Right lobe of liver (tissue), 6 donors: ENCODE data around the gene CAD. TPM values are rescaled to one million over a fixed set of nuclear protein-coding genes. Genes with fewer than 3 reads are reported as not detected.

Experiments used
- ATAC-seq, 4 donors: fragments of 200-7000 bp; cut with Tn5 transposase; one replicate each; pipeline ENCODE4 v1.9.1; 2020; ENCODE audit warnings: mild to moderate bottlenecking in 4 of 4, moderate library complexity in 4 of 4
- DNase-seq, 3 donors: peaks; one replicate each; pipeline ENCODE4 v3.0.0-alpha.2; 2020
- H3K27ac ChIP-seq, 3 donors: fragments of 200-600 bp; one replicate each; pipeline ENCODE4 v1.8.0; 2022
- H3K27me3 ChIP-seq, 2 donors: fragments of 200-600 bp; one replicate each; pipeline ENCODE4 v1.8.0; 2022
- H3K36me3 ChIP-seq, 4 donors: fragments of 200-600 bp; sonication (generic) in 1 of 4; one replicate each; pipeline versions ENCODE4 v1.5.1 to v1.8.0; 2017 to 2022; ENCODE audit warnings: control low read depth in 1 of 4
- H3K4me1 ChIP-seq, 4 donors: fragments of 200-600 bp; sonication (generic) in 1 of 4; one replicate each; pipeline versions ENCODE4 v1.5.1 to v1.8.0; 2017 to 2022; ENCODE audit warnings: control low read depth in 1 of 4
- H3K4me3 ChIP-seq, 3 donors: fragments of 200-600 bp; one replicate each; pipeline ENCODE4 v1.8.0; 2022
- H3K9me3 ChIP-seq, 4 donors: fragments of 200-600 bp; sonication (generic) in 1 of 4; one replicate each; pipeline versions ENCODE4 v1.5.1 to v1.8.0; 2017 to 2022; ENCODE audit warnings: control low read depth in 1 of 4
- POLR2A ChIP-seq: fragments of 450-650 bp; IDR thresholded peaks from one replicate; pipeline ENCODE4 v1.6.1; 2017; ENCODE audit warnings: antibody characterized with exemption, mild to moderate bottlenecking
- WGBS: methylation state at CpG from one replicate; pipeline ENCODE4 v1.1.6; 2018; ENCODE audit warnings: low coverage, low lambda C conversion rate; ENCODE audit not compliant: insufficient coverage; ENCODE audit errors: missing lambda C conversion rate; 5-methylcytosine and 5-hydroxymethylcytosine counted together
- intact Hi-C, 2 donors: fragments of 100-400 bp; cut with DNase I; formaldehyde crosslinking; loops; one replicate each; pipeline versions ENCODE4 v1.11.2 to v1.14.1; 2022
- total RNA-seq, 6 experiments: library from RNA; depleted of rRNA in 2 of 6; stranded (reverse); fragments of >200 nt in 2 of 6; fragmentation: NEBNext Ultra II Directional in 3 of 6; extraction: Animal tissue kit (Norgen Biotek cat#: 25700) in 3 of 6; gene quantifications; one replicate each; pipeline versions ENCODE4 v1.1.0 to v1.2.4, GENCODE V29; 2016 to 2023
- TF ChIP-seq, protein P1 (sequence below), 4 donors: fragments of 200-600 bp in 3 of 4; fragments of 450-650 bp in 1 of 4; IDR thresholded peaks; one replicate each; pipeline versions ENCODE4 v1.5.1 to v1.8.0; 2016 to 2022; ENCODE audit warnings: antibody characterized with exemption in 4 of 4, mild to moderate bottlenecking in 2 of 4
- donor health status: DM: no; HTN: yes; CAD: no.
- donor health status: DM: no; HTN: no; CAD: no.
- donor health status: DM: no; HTN: no; CAD: no.
- donor health status: DM: no; HTN: yes; CAD: no.
- donor health status: DM: no; HTN: yes; CAD: no.

CAD gene
- total RNA-seq, 6 experiments from 2014 or later = 12.3 to 24.0 (median 16.3) TPM

DNA sequence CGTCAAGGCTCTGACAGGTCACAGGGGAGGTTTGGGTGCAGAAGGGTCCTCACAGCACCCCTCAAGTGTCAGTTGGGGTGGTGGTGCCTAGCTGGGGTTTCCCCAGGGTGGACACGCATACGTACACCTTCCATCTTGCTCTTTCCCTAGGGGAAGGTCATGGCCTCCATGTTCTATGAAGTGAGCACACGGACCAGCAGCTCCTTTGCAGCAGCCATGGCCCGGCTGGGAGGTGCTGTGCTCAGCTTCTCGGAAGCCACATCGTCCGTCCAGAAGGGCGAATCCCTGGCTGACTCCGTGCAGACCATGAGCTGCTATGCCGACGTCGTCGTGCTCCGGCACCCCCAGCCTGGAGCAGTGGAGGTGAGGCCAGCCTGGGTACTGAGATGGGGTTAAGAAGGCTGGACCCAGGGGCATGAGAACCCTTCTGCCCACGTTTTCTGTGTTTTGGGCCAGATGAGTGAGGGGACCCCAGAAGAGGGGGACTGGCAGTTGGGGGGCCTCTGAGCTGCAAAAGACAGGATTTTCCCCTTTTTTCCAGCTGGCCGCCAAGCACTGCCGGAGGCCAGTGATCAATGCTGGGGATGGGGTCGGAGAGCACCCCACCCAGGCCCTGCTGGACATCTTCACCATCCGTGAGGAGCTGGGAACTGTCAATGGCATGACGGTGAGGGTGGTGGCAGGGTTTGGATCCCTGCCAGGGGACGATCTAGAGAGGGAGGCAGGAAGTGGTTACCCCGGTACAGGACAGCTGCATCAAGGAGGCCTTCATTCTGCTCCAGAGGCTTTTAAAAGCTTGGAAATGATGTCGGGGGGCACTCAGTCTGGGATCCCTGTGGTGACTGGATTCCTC lies 24.8 kb downstream of the CAD start:
- intact Hi-C loops = no loop called here
- Histone ChIP-seq H3K4me3 (no peak overlapping the region), H3K4me1 (no peaks in the 10 kb centered on the region), H3K27me3 (no peaks in the 10 kb centered on the region), H3K36me3 (peaks cover 0 to 71% (median 33%) of the 10 kb centered on the region in 4 donors), H3K9me3 (no peaks in the 10 kb centered on the region), H3K27ac (no peak overlapping the region)
- DNase-seq (no peak), ATAC-seq (no peak)
- TF ChIP-seq, protein P1, sequence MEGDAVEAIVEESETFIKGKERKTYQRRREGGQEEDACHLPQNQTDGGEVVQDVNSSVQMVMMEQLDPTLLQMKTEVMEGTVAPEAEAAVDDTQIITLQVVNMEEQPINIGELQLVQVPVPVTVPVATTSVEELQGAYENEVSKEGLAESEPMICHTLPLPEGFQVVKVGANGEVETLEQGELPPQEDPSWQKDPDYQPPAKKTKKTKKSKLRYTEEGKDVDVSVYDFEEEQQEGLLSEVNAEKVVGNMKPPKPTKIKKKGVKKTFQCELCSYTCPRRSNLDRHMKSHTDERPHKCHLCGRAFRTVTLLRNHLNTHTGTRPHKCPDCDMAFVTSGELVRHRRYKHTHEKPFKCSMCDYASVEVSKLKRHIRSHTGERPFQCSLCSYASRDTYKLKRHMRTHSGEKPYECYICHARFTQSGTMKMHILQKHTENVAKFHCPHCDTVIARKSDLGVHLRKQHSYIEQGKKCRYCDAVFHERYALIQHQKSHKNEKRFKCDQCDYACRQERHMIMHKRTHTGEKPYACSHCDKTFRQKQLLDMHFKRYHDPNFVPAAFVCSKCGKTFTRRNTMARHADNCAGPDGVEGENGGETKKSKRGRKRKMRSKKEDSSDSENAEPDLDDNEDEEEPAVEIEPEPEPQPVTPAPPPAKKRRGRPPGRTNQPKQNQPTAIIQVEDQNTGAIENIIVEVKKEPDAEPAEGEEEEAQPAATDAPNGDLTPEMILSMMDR (IDR thresholded peaks at IDR 0.05) = no peak
- TF ChIP-seq POLR2A = no peak
- WGBS = 68% methylated on average over 8 of the region's 24 CpGs

DNA sequence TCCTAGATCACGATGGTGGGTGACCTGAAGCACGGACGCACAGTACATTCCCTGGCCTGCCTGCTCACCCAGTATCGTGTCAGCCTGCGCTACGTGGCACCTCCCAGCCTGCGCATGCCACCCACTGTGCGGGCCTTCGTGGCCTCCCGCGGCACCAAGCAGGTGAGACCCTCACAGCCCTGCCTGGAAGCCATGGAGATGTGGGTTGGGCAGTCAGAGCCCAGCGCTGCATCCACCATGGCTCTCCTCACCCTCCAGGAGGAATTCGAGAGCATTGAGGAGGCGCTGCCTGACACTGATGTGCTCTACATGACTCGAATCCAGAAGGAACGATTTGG lies 25.4 kb downstream of the CAD start:
- Histone ChIP-seq H3K27me3 (no peaks in the 10 kb centered on the region), H3K9me3 (no peaks in the 10 kb centered on the region), H3K36me3 (peaks cover 0 to 65% (median 30%) of the 10 kb centered on the region in 4 donors), H3K4me1 (no peaks in the 10 kb centered on the region), H3K27ac (no peak overlapping the region), H3K4me3 (no peak overlapping the region)
- DNase-seq (no peak), ATAC-seq (no peak)
- intact Hi-C loops = no loop called here
- WGBS = no CpG with 5 or more reads among the region's 16 CpGs
- TF ChIP-seq, protein P1 (IDR thresholded peaks at IDR 0.05) = no peak
- TF ChIP-seq POLR2A = no peak

DNA sequence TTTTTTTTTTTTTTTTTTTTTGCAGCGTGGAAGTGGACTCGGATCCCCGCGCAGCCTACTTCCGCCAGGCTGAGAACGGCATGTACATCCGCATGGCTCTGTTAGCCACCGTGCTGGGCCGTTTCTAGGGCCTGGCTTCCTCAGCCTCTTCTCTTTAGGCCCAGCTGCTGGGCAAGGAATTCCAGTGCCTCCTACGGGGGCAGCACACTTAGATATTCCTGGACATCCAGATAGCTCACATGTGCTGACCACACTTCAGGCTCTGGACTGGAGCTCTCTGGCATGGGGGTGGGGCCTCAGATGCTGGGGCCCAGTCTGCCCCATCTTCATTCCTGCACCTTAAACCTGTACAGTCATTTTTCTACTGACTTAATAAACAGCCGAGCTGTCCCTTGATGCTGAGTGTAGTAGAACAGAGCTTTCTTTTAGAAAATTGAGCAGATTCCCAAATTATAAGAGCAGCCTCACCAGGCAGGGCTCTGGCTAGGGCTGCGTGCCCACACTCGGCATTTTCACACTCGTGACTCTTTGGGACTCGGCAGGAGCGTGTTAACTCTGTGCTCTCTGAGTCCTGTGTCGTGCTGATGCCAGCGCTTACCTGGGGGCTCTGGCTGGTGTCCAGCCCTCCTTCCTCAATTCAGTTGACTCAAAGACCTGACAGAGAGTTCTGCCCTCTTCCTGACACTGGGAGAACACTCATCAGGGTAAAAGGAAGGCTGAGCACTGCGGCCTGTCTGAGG lies 26.4 kb downstream of the CAD start:
- Histone ChIP-seq H3K4me1 (no peaks in the 10 kb centered on the region), H3K27me3 (no peaks in the 10 kb centered on the region), H3K9me3 (no peaks in the 10 kb centered on the region), H3K27ac (no peak overlapping the region), H3K4me3 (no peak overlapping the region), H3K36me3 (peaks cover 0 to 55% (median 22%) of the 10 kb centered on the region in 4 donors)
- DNase-seq (no peak), ATAC-seq (no peak)
- WGBS = 92% methylated on average over 6 of the region's 19 CpGs
- TF ChIP-seq, protein P1 (IDR thresholded peaks at IDR 0.05) = no peak
- no peak for TF ChIP-seq POLR2A
- intact Hi-C loops = no loop called here

DNA sequence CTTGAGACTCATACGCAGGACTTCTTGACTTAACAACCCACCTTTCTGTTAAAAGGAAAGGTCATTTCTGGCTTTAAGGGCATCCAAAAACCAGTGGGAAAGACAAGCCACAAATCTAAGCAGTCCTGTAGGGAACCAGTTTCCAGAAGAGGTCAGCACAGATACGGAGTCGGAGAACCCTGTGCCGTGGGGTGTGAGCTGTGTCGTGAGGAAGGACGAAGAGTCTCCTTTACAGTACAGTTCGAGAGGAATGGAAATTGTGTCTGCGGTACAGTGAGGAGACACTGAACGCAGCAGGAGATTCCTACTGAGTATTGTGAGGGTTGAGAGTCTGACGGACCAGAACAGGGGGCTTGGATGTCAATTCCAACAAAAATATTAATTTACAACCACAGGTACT lies 27.9 kb downstream of the CAD start:
- no peaks in the 10 kb centered on the region for H3K4me1 ChIP-seq
- no peak overlapping the region for H3K27ac ChIP-seq
- no peaks in the 10 kb centered on the region for H3K9me3 ChIP-seq
- ATAC-seq (no peak), DNase-seq (no peak)
- TF ChIP-seq POLR2A = no peak
- TF ChIP-seq, protein P1 (IDR thresholded peaks at IDR 0.05) = no peak
- H3K27me3 ChIP-seq = no peaks in the 10 kb centered on the region
- intact Hi-C loops = no loop called here
- H3K4me3 ChIP-seq = no peak overlapping the region
- WGBS = 79% methylated on average over 10 of the region's 10 CpGs
- H3K36me3 ChIP-seq = peaks cover 0 to 40% (median 14%) of the 10 kb centered on the region in 4 donors
